Gastrocnemius medialis (tissue), 4 donors: ENCODE results near the gene TNIK.

Experiments used
- CTCF ChIP-seq, 5 experiments: fragments of 450-650 bp in 3 of 5; fragments of 200-600 bp in 2 of 5; sonication (generic) in 2 of 5; IDR thresholded peaks in 4 of 5; conservative IDR thresholded peaks in 1 of 5; 1 replicate in 4 of 5; 2 replicates in 1 of 5; pipeline ENCODE4 v1.5.1; 2016 to 2019; ENCODE audit warnings: antibody characterized with exemption in 5 of 5, mild to moderate bottlenecking in 3 of 5, moderate library complexity in 3 of 5
- POLR2A ChIP-seq, 2 donors: fragments of 450-650 bp; IDR thresholded peaks; one replicate each; pipeline ENCODE4 v1.6.1; 2017; ENCODE audit warnings: antibody characterized with exemption in 2 of 2, mild to moderate bottlenecking in 2 of 2, moderate library complexity in 2 of 2

GRCh38 chr3:171398343-171398742, 61.9 kb downstream of the TNIK start:
- TF ChIP-seq POLR2A (IDR thresholded peaks at IDR 0.05) (no peak), CTCF (IDR thresholded peaks at IDR 0.05 in 4 of 5, conservative IDR thresholded peaks at IDR 0.05 in 1 of 5) (no peak)
